Neural crest cell (in vitro differentiated cells): ENCODE data around the gene RYK. TPM values are rescaled to one million over a fixed set of nuclear protein-coding genes. Genes with fewer than 3 reads are reported as not detected.
"Not testable (repeated sequence)": the region's sequence is repeated elsewhere in the genome, so short reads cannot be mapped to it uniquely, and the experiment has no call there.

Experiments
- DNase-seq: peaks from one replicate; pipeline ENCODE4 v3.0.0; 2021; ENCODE audit warnings: low read depth, mixed read lengths, low spot score
- H3K27ac Mint-ChIP-seq: one replicate; pipeline ENCODE4 v1.8.0; 2021; ENCODE audit warnings: mild to moderate bottlenecking, mixed read lengths; ENCODE audit not compliant: unreplicated experiment
- H3K27me3 Mint-ChIP-seq: 2 replicates; pipeline ENCODE4 v1.8.0; 2021; ENCODE audit warnings: low read depth, mild to moderate bottlenecking, mixed read lengths
- H3K36me3 Mint-ChIP-seq: 2 replicates; pipeline ENCODE4 v1.8.0; 2021; ENCODE audit warnings: low read depth, mild to moderate bottlenecking, mixed read lengths
- H3K4me1 Mint-ChIP-seq: 2 replicates; pipeline ENCODE4 v1.8.0; 2021; ENCODE audit warnings: mixed read lengths
- H3K4me3 Mint-ChIP-seq: one replicate; pipeline ENCODE4 v1.8.0; 2021; ENCODE audit warnings: mild to moderate bottlenecking, mixed read lengths
- H3K9me3 Mint-ChIP-seq: 2 replicates; pipeline ENCODE4 v1.8.0; 2021; ENCODE audit warnings: mixed read lengths
- CTCF ChIP-seq: fragments of 200-600 bp; sonication (generic); conservative IDR thresholded peaks from 2 replicates; pipeline ENCODE4 v1.5.0; 2021; ENCODE audit warnings: antibody characterized with exemption, mild to moderate bottlenecking
- total RNA-seq: library from RNA; stranded (reverse); gene quantifications from 2 replicates; pipeline ENCODE4 v1.2.1, GENCODE V29; 2021

RYK gene
- total RNA-seq, 1 donor from 2014 or later, result 57.4 TPM

- H3K4me1 Mint-ChIP-seq, result peaks cover 5% of the 10 kb centered on the region
- no peak overlapping the region for H3K27ac Mint-ChIP-seq
- no peaks in the 10 kb centered on the region for H3K27me3 Mint-ChIP-seq
- DNase-seq, result peak; percentile 90
- peaks cover 5% of the 10 kb centered on the region for H3K36me3 Mint-ChIP-seq
- no peak overlapping the region for H3K4me3 Mint-ChIP-seq
- no peaks in the 10 kb centered on the region for H3K9me3 Mint-ChIP-seq
- peak; percentile 95 for TF ChIP-seq CTCF
Observed at GRCh38 chr3:134212967-134213665, 37.5 kb downstream of the RYK start.

GRCh38 chr3:134211797-134212196 is 38.9 kb downstream of the RYK start:
- Mint-ChIP-seq H3K36me3 (peaks cover 5% of the 10 kb centered on the region), H3K27me3 (no peaks in the 10 kb centered on the region), H3K9me3 (no peaks in the 10 kb centered on the region), H3K4me1 (peaks cover 5% of the 10 kb centered on the region), H3K4me3 (no peak overlapping the region), H3K27ac (no peak overlapping the region)
- peak; percentile 73 for TF ChIP-seq CTCF
- peak; percentile 36 for DNase-seq

DNA sequence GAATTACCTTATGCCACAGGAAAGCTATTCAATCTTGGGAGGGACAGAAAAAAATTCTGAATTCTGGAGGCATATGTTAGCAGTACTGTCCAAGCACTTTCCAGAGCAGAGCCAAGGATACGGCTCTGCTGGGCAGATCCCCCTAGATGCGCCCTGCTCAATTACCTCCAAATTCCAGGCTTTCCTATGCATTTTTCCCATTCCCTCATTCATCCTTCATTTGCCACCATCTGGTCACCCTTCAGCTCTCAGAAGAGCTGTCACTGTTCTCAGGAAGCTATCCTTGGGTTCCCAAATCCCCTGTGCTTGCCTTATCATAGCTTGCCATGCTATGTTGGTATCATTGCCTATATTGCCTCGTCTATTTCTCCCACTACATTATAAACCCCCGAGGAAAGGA is 45.2 kb downstream of the RYK start:
- H3K9me3 Mint-ChIP-seq, result no peaks in the 10 kb centered on the region
- no peak for TF ChIP-seq CTCF
- peaks cover 4% of the 10 kb centered on the region for H3K4me1 Mint-ChIP-seq
- peaks cover 22% of the 10 kb centered on the region for H3K36me3 Mint-ChIP-seq
- DNase-seq, result no peak
- H3K27me3 Mint-ChIP-seq, result no peaks in the 10 kb centered on the region
- H3K27ac Mint-ChIP-seq, result no peak overlapping the region
- H3K4me3 Mint-ChIP-seq, result no peak overlapping the region

DNA sequence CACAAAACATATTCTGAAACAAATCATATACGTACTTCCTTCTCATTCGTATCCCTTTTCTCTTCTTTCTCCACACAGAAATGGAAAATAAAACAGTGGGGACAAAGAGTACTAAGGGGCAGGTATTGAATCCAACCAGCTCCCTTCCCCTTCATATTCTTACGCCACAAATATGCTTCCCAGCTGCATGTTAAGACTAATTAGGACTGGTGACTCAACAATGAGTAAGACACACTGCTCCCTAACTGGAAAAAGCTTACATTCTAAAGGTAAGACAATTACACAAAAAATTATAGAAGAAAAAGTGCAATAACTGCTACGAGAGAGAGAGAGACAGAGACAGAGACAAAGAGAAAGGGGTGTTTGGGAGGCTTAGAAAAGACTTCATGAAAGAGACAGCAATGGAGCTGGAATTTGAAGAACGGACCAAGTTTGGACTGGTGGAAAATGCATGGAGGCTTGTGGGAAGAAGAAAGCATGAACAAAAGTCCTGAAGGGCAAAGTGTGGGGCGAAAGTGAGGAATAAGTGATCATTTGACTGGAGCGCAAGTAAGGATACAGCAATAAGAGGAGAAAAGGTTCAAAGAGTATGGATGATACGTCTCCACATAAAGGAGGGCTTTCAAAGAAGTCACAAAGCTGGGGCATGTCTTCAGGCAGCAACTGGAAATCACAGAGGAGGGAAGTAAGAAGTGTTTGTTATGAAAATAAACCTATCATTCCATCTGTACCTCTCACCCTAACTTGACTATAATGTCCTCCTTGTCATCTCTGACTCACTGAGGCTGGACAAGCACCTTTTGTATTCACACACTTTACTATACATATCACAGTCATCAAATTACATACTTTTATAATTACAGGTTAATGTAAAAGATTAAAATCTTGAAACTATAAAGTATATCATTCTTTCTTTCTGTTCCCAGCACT is 49.2 kb downstream of the RYK start:
- Mint-ChIP-seq H3K4me3 (no peak overlapping the region), H3K27me3 (no peaks in the 10 kb centered on the region), H3K9me3 (peaks cover 3% of the 10 kb centered on the region), H3K36me3 (peaks cover 32% of the 10 kb centered on the region), H3K27ac (peak overlapping the region; percentile 28), H3K4me1 (peaks cover 2% of the 10 kb centered on the region)
- no peak for TF ChIP-seq CTCF
- DNase-seq, result no peak

DNA sequence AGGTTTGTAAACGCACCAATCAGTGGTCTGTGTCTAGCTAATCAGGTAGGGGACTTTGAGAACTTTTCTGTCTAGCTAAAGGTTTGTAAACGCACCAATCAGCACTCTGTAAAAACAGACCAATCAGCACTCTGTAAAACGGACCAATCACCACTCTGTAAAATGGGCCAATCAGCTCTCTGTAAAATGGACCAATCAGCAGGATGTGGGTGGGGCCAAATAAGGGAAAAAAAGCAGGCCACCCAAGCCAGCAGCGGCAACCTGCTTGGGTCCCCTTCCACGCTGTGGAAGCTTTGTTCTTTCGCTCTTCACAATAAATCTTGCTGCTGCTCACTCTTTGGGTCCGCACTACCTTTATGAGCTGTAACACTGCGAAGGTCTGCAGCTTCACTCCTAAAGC is 50.8 kb downstream of the RYK start:
- peak overlapping the region; percentile 85 for H3K27ac Mint-ChIP-seq
- not testable (repeated sequence) for H3K27me3 Mint-ChIP-seq, H3K4me3 Mint-ChIP-seq, H3K4me1 Mint-ChIP-seq, DNase-seq, H3K9me3 Mint-ChIP-seq
- H3K36me3 Mint-ChIP-seq, result peaks cover 28% of the 10 kb centered on the region

DNA sequence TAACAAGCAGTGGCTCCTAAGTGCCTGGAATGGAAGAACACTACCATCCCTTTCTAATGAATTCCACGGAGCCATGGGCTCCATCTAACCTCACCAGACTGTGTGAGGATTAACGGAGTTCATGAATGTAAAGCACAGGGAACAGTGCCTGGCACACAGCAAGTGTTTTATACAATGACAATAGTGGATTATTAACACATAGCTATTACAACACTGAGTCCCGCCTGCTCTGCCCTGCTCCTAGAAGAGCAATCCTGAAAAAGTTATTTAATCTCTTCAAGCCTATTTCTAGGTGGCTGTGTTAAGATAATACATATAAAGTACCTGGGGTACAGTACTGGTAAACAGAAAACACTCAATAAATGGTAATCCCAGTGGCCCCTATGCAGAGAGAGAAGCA is 51.4 kb downstream of the RYK start:
- no peak for DNase-seq
- peaks cover 24% of the 10 kb centered on the region for H3K36me3 Mint-ChIP-seq
- no peak overlapping the region for H3K4me3 Mint-ChIP-seq
- no peak overlapping the region for H3K27ac Mint-ChIP-seq
- peaks cover 3% of the 10 kb centered on the region for H3K9me3 Mint-ChIP-seq
- no peak for TF ChIP-seq CTCF
- H3K27me3 Mint-ChIP-seq, result no peaks in the 10 kb centered on the region
- H3K4me1 Mint-ChIP-seq, result no peaks in the 10 kb centered on the region
